HCT116 (cell line): Measurements from ENCODE around the gene SH3D21.

Experiments
- YY1 ChIP-seq: IDR thresholded peaks from 2 replicates; pipeline ENCODE4 v1.6.1; 2011; ENCODE audit warnings: low read length, low read depth, moderate library complexity, mild to moderate bottlenecking; ENCODE audit not compliant: insufficient replicate concordance; ENCODE audit errors: extremely low read depth
- TF ChIP-seq, protein P1 (sequence below), 3 experiments: fragments of 200-600 bp in 1 of 3; sonication (generic) in 1 of 3; IDR thresholded peaks in 2 of 3; conservative IDR thresholded peaks in 1 of 3; 2 replicates each; pipeline ENCODE4 v1.5.1; 2012 to 2017; ENCODE audit warnings: low read depth in 2 of 3, low read length in 2 of 3, antibody characterized with exemption in 1 of 3, borderline replicate concordance in 1 of 3, control low read depth in 1 of 3, mild to moderate bottlenecking in 1 of 3, mixed read lengths in 1 of 3, mixed run types in 1 of 3, moderate library complexity in 1 of 3; ENCODE audit not compliant: insufficient read depth in 1 of 3

GRCh38 chr1:36367066-36367465 lies 60.9 kb downstream of the SH3D21 start:
- TF ChIP-seq, protein P1, sequence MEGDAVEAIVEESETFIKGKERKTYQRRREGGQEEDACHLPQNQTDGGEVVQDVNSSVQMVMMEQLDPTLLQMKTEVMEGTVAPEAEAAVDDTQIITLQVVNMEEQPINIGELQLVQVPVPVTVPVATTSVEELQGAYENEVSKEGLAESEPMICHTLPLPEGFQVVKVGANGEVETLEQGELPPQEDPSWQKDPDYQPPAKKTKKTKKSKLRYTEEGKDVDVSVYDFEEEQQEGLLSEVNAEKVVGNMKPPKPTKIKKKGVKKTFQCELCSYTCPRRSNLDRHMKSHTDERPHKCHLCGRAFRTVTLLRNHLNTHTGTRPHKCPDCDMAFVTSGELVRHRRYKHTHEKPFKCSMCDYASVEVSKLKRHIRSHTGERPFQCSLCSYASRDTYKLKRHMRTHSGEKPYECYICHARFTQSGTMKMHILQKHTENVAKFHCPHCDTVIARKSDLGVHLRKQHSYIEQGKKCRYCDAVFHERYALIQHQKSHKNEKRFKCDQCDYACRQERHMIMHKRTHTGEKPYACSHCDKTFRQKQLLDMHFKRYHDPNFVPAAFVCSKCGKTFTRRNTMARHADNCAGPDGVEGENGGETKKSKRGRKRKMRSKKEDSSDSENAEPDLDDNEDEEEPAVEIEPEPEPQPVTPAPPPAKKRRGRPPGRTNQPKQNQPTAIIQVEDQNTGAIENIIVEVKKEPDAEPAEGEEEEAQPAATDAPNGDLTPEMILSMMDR (IDR thresholded peaks at IDR 0.05 in 2 of 3, conservative IDR thresholded peaks at IDR 0.05 in 1 of 3; ENCODE audit: borderline replicate concordance in 1 of 3, insufficient read depth in 1 of 3, low read depth in 2 of 3, low read length in 2 of 3), result no peak
- TF ChIP-seq YY1, result no peak
